ENCODE data around the gene TGFB1. TPM values are rescaled to one million over a fixed set of nuclear protein-coding genes. Genes with fewer than 3 reads are reported as not detected.

The TGFB1 gene
- total RNA-seq, 6 experiments from 2014 or later, result 150 to 163 (median 158) TPM

DNA sequence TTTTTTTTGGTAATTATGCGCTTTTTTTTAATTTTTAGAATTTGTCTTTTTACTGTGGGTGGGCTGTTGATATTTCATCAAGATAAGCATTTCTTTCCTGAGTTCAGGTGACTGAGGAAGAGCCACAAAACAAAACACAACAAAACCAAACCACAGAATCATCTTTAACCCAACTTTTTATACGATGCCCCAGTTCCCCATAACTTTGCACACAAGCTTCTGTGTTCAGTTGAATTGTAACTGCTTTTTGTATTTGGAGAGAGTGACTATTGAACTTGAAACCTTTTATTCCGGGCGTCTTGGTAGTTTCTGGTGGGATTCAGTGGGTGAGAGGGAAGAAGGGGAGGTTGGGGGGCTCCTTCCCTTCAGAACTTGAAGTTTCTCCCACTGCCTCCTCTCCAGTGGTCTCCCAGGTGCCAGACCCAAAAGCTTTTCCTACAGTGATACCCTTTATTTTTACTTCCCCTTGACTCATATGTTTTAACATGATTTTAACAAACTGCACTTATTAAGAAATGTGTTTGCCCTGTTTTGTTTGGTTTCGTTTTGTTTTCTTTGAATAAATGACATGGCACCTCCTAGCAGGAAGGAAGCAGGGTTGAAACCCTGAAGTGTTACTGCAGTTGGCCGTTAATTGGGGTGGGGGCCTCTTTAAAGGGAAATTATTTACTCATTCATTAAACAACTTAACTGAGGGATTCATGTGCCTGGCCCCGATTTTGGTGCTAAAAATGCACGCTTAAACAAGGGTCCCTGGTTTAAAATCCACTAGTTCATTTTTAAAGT, 46.4 kb downstream of the TGFB1 start:
- Mint-ChIP-seq H3K4me3 (no peak overlapping the region), H3K36me3 (ENCODE audit: low read depth) (peaks cover 29% of the 10 kb centered on the region), H3K4me1 (ENCODE audit: low read depth) (peaks cover 42% of the 10 kb centered on the region), H3K27me3 (ENCODE audit: insufficient read depth) (peaks cover 15% of the 10 kb centered on the region), H3K9me3 (no peaks in the 10 kb centered on the region), H3K27ac (peak overlapping the region; percentile 97)
- TF ChIP-seq, protein P1, sequence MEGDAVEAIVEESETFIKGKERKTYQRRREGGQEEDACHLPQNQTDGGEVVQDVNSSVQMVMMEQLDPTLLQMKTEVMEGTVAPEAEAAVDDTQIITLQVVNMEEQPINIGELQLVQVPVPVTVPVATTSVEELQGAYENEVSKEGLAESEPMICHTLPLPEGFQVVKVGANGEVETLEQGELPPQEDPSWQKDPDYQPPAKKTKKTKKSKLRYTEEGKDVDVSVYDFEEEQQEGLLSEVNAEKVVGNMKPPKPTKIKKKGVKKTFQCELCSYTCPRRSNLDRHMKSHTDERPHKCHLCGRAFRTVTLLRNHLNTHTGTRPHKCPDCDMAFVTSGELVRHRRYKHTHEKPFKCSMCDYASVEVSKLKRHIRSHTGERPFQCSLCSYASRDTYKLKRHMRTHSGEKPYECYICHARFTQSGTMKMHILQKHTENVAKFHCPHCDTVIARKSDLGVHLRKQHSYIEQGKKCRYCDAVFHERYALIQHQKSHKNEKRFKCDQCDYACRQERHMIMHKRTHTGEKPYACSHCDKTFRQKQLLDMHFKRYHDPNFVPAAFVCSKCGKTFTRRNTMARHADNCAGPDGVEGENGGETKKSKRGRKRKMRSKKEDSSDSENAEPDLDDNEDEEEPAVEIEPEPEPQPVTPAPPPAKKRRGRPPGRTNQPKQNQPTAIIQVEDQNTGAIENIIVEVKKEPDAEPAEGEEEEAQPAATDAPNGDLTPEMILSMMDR (IDR thresholded peaks at IDR 0.05), result no peak
- DNase-seq, result no peak

DNA sequence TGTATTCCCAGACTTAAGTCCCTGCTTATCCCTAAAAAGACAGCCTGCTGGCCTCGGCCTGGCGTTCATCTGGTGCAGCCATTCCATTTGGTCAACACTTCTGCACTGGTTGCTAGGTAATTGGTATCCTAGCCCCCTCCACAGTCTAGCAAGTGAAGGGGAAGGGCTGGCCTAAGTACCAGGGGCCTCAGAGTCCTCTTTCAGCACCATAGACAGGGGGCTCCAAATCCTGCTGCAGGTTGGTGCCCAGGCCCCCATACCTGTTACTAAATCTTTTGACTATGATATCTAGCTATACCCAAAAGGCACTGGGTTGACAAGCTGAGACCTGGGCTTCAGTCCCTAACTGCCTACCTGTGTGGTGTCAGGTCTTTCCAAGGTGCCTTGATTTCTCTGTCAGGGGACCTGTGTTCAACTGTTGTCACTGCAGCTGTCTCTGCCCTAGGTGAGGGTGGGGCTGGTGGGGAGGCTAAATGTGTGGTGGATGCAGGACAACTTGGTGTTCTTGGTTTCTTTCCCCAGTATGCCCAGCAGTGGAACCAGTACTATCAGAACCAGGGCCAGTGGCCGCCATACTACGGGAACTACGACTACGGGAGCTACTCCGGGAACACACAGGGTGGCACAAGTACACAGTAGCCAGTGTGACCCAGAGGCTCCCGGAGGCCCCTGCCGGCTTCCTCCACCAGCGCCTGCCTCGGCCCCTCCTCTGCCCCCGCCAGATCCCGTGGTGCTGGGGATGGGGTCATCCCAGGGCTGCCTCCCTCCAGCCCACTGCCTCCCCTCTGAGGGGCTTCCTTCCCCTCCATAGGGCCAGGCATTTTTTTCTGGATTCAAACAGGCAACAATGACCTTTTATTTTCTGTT, 47.6 kb downstream of the TGFB1 start:
- Mint-ChIP-seq H3K27ac (peak overlapping the region; percentile 97), H3K4me1 (ENCODE audit: low read depth) (peaks cover 31% of the 10 kb centered on the region), H3K36me3 (ENCODE audit: low read depth) (peaks cover 28% of the 10 kb centered on the region), H3K4me3 (no peak overlapping the region), H3K9me3 (no peaks in the 10 kb centered on the region), H3K27me3 (ENCODE audit: insufficient read depth) (peaks cover 15% of the 10 kb centered on the region)
- no peak for DNase-seq
- TF ChIP-seq, protein P1 (IDR thresholded peaks at IDR 0.05), result no peak

DNA sequence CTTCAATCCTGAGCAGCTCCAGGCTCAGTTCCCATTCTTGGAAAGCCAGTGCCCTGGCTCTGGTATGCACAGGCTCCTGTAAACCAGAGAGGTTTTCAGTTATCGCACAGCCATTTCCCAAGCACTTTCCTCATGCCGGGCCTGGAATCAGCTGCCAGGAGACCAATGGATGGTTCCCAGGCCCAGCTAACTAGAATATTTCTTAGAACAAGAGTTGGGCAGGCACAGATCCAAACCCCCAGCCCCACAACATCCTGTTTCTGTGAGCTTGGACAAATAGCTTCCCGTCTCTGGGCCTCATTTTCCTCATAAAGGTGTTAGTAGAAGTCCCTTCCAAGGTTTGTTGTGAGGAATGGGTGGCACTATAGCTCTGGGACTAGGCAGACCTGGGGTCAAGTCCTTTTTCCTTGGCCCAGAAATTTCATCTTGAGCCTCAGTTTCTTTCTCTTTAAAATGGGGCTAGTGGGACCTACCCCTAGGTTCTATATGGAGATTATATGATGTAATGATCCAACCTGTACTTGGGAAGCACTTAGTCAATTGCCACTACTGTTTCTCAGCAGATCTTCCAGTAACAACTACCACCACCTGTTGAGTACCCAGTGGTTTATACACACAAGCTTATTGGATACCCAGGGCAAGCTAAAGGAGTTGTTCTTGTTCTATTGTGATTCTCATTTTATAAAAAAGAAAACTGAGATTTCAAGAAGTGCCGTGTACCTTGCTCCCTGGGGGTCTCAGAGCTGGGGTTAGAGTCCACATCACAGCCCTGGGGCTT, 48.8 kb downstream of the TGFB1 start:
- H3K9me3 Mint-ChIP-seq, result no peaks in the 10 kb centered on the region
- H3K27ac Mint-ChIP-seq, result peak overlapping the region; percentile 43
- peaks cover 27% of the 10 kb centered on the region for H3K4me1 Mint-ChIP-seq (ENCODE audit: low read depth)
- H3K4me3 Mint-ChIP-seq, result no peak overlapping the region
- peaks cover 35% of the 10 kb centered on the region for H3K36me3 Mint-ChIP-seq (ENCODE audit: low read depth)
- TF ChIP-seq, protein P1 (IDR thresholded peaks at IDR 0.05), result no peak
- DNase-seq, result no peak
- peaks cover 9% of the 10 kb centered on the region for H3K27me3 Mint-ChIP-seq (ENCODE audit: insufficient read depth)

DNA sequence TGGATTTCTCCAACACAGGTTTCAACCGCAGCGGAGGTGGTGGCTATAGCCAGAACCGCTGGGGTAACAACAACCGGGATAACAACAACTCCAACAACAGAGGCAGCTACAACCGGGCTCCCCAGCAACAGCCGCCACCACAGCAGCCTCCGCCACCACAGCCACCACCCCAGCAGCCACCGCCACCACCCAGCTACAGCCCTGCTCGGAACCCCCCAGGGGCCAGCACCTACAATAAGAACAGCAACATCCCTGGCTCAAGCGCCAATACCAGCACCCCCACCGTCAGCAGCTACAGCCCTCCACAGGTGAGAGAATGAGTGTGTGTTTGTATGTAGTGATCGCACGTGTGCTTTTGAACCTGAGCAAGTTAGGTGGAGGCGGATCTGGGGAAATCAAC, 49.8 kb downstream of the TGFB1 start:
- Mint-ChIP-seq H3K27ac (peak overlapping the region; percentile 24), H3K4me1 (ENCODE audit: low read depth) (peaks cover 31% of the 10 kb centered on the region), H3K27me3 (ENCODE audit: insufficient read depth) (peaks cover 6% of the 10 kb centered on the region), H3K4me3 (no peak overlapping the region), H3K9me3 (no peaks in the 10 kb centered on the region), H3K36me3 (ENCODE audit: low read depth) (peaks cover 43% of the 10 kb centered on the region)
- DNase-seq, result no peak
- TF ChIP-seq, protein P1 (IDR thresholded peaks at IDR 0.05), result no peak

DNA sequence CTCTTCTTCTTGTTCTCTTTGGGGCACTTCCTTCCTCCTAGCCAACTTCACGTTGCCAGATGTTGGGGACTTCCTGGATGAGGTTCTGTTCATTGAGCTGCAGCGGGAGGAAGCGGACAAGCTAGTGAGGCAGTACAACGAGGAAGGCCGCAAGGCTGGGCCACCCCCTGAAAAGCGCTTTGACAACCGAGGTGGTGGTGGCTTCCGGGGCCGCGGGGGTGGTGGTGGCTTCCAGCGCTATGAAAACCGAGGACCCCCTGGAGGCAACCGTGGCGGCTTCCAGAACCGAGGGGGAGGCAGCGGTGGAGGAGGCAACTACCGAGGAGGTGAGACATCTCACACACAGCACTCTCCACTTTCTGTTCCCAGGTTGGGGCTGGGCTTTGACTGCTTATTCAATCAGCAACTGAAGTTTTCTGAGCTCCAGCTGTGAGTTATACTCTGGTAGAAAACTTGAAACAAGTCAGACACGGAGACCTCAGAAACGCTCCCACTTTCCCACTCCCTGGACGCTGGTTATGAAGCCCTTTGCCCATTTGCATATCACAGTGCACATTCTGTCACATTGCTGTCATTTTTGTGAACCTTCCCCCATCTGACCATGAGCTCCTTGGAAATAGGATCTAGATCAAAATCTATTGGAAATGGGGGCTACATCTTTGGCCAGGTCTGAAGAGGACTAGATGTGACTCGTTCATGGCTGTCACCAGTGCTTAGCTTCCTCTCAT, 50.9 kb downstream of the TGFB1 start:
- H3K4me1 Mint-ChIP-seq (ENCODE audit: low read depth), result peaks cover 33% of the 10 kb centered on the region
- no peak overlapping the region for H3K27ac Mint-ChIP-seq
- H3K4me3 Mint-ChIP-seq, result no peak overlapping the region
- no peak for DNase-seq
- TF ChIP-seq, protein P1 (IDR thresholded peaks at IDR 0.05), result no peak
- H3K9me3 Mint-ChIP-seq, result no peaks in the 10 kb centered on the region
- H3K27me3 Mint-ChIP-seq (ENCODE audit: insufficient read depth), result peaks cover 6% of the 10 kb centered on the region
- H3K36me3 Mint-ChIP-seq (ENCODE audit: low read depth), result peaks cover 53% of the 10 kb centered on the region

All from HFFc6 (cell line).